GM12892 (cell line): ENCODE data around the gene CHST11.

Source experiments
- POLR2A ChIP-seq: IDR thresholded peaks from 2 replicates; pipeline ENCODE4 v1.6.1; 2011; ENCODE audit warnings: low read depth, low read length, control low read depth
- POLR2AphosphoS5 ChIP-seq: IDR thresholded peaks from 2 replicates; pipeline ENCODE4 v1.6.1; 2011; ENCODE audit warnings: low read depth, low read length, control low read depth

GRCh38 chr12:104478396-104479122, 21.8 kb downstream of the CHST11 start:
- peak; percentile 52; the same call in 1 of the 2 replicates for TF ChIP-seq POLR2A
- 0 out of 2 replicates have a peak, but pooled peaks have one; percentile 21 for TF ChIP-seq POLR2AphosphoS5
